Epithelial cell of esophagus (primary cell): Measurements from ENCODE around the gene PTH.

ENCODE experiments used
- DNase-seq: peaks from one replicate; pipeline ENCODE4 v3.0.0; 2010; ENCODE audit warnings: low read depth
- H3K4me3 ChIP-seq: 2 replicates; pipeline ENCODE4 v1.5.1; 2011; ENCODE audit warnings: mild to moderate bottlenecking, low read length, control low read depth
- TF ChIP-seq, protein P1 (sequence below): IDR thresholded peaks from 2 replicates; pipeline ENCODE4 v1.5.1; 2011; ENCODE audit warnings: low read depth, mild to moderate bottlenecking, low read length, control low read depth, inconsistent platforms; ENCODE audit not compliant: insufficient read depth; ENCODE audit errors: missing control alignments

Gene PTH

DNA sequence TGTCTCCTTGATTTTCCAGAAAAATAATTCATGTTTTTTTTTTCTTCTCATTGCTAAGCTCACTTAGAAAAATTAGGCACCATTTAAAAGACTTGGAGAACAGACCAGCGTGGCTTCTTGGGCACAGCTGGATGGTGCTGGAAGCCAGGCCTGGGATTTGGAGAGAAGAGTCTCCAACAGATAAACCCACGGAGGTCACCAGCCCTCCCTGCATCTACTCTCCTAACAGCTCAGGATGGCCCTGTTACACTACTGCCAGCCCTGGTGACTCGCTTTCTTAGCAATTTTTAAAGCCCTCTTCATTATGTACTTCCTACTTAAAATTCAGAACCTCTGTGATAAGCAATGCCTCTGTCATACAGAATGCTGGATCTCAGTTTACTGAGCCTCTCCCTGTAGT lies 1.7 kb downstream of the PTH start:
- TF ChIP-seq, protein P1, sequence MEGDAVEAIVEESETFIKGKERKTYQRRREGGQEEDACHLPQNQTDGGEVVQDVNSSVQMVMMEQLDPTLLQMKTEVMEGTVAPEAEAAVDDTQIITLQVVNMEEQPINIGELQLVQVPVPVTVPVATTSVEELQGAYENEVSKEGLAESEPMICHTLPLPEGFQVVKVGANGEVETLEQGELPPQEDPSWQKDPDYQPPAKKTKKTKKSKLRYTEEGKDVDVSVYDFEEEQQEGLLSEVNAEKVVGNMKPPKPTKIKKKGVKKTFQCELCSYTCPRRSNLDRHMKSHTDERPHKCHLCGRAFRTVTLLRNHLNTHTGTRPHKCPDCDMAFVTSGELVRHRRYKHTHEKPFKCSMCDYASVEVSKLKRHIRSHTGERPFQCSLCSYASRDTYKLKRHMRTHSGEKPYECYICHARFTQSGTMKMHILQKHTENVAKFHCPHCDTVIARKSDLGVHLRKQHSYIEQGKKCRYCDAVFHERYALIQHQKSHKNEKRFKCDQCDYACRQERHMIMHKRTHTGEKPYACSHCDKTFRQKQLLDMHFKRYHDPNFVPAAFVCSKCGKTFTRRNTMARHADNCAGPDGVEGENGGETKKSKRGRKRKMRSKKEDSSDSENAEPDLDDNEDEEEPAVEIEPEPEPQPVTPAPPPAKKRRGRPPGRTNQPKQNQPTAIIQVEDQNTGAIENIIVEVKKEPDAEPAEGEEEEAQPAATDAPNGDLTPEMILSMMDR: no peak
- no peak overlapping the region for H3K4me3 ChIP-seq
- DNase-seq: no peak

DNA sequence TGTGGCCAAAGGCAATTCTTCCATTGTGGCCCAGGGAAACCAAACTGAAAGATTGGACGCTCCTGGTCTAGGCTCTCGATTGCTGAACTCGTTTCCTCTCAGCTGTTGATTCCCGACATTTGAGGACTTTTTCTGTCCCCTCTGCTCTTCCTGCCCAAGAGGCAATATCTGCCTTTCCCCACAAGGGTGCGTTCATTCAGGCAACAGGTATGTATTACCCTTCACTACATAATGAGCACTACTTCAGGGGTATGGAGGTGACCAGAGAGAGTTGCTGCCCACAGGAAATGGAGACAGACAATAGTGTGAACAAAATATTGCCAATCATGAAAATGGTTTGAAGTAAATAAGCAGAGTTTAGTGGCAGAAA lies 8.2 kb downstream of the PTH start:
- DNase-seq: peak; percentile 61

DNA sequence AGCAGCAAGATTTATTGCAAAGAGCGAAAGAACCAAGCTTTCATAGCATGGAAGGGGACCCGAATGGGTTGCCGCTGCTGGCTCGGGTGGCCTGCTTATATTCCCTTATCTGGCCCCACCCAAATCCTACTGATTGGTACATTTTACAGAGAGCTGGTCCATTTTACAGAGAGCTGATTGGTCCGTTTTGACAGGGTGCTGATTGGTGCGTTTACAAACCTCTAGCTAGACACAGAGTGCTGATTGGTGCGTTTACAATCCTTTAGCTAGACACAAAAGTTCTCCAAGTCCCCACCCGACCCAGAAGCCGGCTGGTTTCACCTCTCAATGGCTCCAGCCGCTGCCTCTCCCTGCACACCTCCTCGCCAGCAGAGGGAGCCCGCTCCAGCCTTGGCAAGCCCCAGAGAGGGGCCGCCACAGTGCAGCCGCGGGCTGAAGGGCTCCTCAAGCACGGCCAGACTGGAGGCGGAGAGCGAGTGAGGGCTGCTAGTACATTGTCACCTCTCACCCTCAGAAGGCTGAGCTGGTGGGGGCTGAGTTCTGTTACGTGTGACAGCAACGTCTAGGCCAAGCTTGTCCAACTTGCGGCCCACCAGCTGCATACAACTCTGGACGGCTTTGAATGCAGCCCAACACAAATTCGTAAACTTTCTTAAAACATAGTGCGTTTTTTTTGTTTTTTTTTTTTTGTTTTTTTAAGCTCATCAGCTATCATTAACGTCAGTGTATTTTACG lies 8.7 kb downstream of the PTH start:
- peak; percentile 71 for DNase-seq
- TF ChIP-seq, protein P1: peak; percentile 66
- H3K4me3 ChIP-seq: peak overlapping the region; percentile 47

More for the DNA sequence above, 8.2 kb downstream of the PTH start:
- peak overlapping the region; percentile 47 for H3K4me3 ChIP-seq
- TF ChIP-seq, protein P1: peak; percentile 71

DNA sequence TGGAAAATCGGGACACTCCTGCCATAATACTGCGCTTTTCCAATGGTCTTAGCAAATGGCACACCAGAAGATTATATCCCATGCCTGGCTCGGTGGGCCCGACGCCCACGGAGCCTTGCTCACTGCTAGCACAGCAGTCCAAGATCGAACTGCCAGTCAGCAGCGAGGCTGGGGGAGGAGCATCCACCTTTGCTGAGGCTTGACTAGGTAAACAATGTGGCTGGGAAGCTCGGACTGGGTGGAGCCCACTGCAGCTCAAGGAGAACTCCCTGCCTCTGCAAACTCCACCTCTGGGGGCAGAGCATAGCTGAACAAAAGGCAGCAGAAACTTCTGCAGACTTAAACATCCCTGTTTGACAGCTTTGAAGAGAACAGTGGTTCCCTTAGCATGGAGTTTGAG lies 15.6 kb downstream of the PTH start:
- TF ChIP-seq, protein P1: no peak
- no peak overlapping the region for H3K4me3 ChIP-seq
- peak; percentile 14 for DNase-seq

DNA sequence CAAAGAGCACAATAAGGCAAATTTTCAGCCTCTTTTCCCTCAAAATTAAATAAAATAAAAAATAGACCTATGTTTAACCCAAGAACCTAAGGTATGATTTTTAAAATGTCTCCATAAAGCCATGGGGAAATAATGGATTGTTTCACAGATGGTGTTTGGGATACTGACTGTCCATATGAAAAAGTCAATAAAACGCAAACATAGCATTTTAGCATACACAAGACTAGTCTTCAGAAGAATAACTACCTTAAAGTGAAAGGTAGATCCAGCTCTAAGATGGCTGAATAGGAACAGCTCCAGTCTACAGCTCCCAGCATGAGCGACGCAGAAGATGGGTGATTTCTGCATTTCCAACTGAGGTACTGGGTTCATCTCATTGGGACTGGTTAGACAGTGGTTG lies 16.1 kb downstream of the PTH start:
- no peak for DNase-seq
- TF ChIP-seq, protein P1: no peak
- H3K4me3 ChIP-seq: no peak overlapping the region

DNA sequence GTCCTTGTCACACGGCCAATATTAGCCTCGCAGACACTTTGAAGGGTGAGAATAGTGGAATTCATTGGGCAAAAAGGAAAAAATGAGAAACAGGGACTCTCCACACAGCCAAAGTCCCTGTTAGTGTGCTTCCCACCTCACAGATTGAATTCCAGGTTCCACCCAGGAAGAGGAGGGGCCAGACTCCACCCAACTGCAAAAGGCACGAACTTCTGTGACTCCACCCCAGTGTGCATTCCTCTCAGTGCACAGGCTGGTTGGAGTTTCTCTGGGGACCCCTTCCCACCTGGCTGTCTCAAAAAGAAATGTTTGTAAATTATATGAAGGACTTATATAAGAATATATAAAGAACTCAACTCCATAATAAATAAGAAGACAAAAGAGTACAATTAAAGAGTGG lies 20.7 kb downstream of the PTH start:
- TF ChIP-seq, protein P1: no peak
- no peak overlapping the region for H3K4me3 ChIP-seq
- DNase-seq: no peak
